Measurements from ENCODE around the gene CALR3.
A peak's percentile ranks its signal among the peaks of the same experiment; 100 is the strongest.
"Not testable (repeated sequence)": the region's sequence is repeated elsewhere in the genome, so short reads cannot be mapped to it uniquely, and the experiment has no call there.

The CALR3 gene

DNA sequence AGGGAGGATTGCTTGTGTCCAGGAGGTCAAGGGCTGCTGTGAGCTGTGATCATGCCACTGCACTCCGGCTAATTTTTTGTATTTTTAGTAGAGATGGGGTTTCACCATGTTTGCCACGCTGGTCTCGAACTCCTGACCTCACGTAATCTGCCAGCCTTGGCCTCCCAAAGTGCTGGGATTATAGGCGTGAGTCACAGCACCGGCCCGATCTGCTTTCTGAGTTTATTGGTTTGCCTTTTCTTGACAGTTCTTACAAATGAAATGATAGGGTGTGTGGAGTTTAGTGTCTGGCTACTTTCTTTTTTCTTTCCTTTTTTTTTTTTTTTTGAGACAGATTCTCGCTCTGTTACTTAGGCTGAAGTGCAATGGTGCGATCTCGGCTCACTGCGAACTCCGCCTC, 1.1 kb upstream of the CALR3 start:
- no peak for FAIRE-seq
- no peak for DNase-seq (ENCODE audit: low spot score)

DNA sequence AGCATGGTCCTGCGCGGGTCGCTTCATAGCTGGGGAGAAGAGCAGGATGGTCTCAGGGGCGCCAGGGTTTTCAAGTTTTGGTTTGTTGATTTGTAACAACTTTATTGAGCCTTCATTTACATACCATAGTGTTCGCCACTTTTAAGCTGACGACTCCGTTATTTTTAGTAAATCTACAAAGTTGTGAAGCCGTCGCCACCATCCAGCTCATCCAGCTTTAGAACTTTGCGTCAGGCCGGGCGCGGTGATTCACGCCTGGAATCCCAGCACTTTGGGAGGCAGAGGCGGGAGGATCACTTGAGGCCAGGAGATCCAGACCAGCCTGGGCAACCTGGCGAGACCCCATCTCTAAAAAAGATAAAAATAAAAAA, 631 bp upstream of the CALR3 start:
- no peak for FAIRE-seq
- DNase-seq (ENCODE audit: low spot score), result no peak

- not testable (repeated sequence) for FAIRE-seq; DNase-seq (ENCODE audit: low spot score)
Measured at GRCh38 chr19:16486476-16486875, 9.5 kb downstream of the CALR3 start.

DNA sequence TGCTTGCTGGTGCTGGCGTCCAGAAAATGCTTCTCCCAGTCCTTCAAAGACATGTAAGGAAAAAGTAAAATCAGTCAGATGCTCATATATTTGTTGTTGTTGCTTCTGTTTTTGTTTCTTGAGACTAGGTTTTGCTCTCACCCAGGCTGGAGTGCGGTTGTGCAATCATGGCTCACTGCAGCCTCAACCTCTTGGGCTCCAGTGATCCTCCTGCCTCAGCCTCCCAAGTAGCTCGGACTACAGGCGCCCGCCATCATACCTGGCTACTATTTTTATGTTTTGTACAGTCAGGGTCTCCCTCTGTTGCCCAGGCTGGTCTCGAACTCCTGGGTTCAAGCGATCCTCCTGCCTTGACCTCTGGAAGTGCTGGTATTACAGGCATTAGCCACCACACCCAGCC, 13.2 kb downstream of the CALR3 start:
- DNase-seq (ENCODE audit: low spot score) (no peak), FAIRE-seq (no peak)

- DNase-seq (ENCODE audit: low spot score) (no peak), FAIRE-seq (no peak)
Measured at GRCh38 chr19:16477311-16477710, 18.7 kb downstream of the CALR3 start.

GRCh38 chr19:16476401-16476800, 19.6 kb downstream of the CALR3 start:
- FAIRE-seq (no peak), DNase-seq (ENCODE audit: low spot score) (no peak)

- FAIRE-seq (no peak), DNase-seq (ENCODE audit: low spot score) (no peak)
Measured at GRCh38 chr19:16473875-16474392, 22.0 kb downstream of the CALR3 start.

DNA sequence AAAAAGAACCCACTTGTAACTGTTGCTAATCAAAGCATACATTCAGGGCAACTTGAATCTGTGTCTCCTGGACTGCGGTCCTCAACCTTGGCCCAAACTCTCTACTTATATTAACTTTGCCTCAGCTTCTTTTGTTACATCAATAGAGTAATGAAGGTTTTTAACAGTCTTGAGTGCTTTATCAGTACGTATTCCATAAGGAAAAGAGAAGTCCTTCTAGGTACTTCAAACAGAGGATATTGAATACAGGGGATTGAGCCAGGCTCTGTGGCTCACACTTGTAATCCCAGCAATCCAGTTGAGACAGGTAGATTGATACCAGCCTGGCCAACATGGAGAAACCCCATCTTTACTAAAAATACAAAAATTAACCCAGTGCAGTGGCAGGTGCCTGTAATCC, 23.0 kb downstream of the CALR3 start:
- no peak for FAIRE-seq

GRCh38 chr19:16472559-16472899, 23.4 kb downstream of the CALR3 start:
- not testable (repeated sequence) for FAIRE-seq

More for the DNA sequence above, 23.0 kb downstream of the CALR3 start:
- no peak for DNase-seq (ENCODE audit: low spot score)

GRCh38 chr19:16470911-16471811, 24.8 kb downstream of the CALR3 start:
- FAIRE-seq (no peak), DNase-seq (ENCODE audit: low spot score) (peak; percentile 10)

More at GRCh38 chr19:16472559-16472899, 23.4 kb downstream of the CALR3 start:
- DNase-seq (ENCODE audit: low spot score), result not testable (repeated sequence)

DNA sequence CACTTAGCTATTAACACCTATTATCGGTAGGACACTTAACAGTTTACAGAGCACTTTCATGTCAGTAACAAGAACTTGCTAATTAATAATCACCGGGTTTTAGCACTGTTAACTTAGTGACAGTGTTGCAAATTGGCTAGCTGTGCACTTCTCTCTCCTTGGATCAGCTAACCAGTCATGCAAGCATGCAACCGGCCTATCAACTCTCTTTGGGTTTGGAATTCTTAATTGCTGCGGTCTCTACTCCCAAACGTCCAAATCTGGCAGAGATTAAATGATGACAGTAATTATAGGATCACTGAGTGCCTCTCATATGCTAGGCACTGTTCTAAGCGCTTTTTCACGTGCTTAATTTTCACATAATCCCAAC, 25.4 kb downstream of the CALR3 start:
- DNase-seq (ENCODE audit: low spot score) (no peak), FAIRE-seq (no peak)

GRCh38 chr19:16467581-16467980, 28.4 kb downstream of the CALR3 start:
- FAIRE-seq, result no peak

DNA sequence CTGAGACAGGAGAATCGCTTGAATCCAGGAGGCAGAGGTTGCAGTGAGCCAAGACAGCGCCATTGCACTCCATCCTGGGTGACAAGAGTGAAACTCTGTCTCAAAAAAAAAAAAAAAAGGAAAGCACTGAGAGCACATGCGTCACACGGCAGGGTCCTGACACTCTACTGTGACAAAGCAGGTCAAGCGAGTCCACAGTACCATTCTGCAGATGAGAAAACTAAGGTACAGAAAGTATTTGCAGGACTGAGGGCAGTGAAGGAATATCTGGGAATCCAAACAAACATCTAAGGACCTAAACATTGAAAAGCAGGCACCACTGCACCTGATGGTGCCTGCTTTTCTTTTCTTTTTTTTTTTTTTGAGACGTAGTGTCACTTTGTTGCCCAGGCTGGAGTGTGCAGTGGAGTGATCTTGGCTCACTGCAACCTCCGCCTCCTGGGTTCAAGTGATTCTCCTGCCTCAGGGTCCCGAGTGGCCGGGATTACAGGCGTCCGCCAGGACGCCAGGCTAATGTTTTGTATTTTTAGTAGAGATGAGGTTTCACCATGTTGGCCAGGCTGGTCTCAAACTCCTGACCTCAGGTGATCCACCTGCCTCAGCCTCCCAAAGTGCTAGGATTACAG, 29.1 kb downstream of the CALR3 start:
- not testable (repeated sequence) for DNase-seq (ENCODE audit: low spot score); FAIRE-seq

More at GRCh38 chr19:16467581-16467980, 28.4 kb downstream of the CALR3 start:
- no peak for DNase-seq (ENCODE audit: low spot score)

- DNase-seq (ENCODE audit: low spot score), result no peak
- no peak for FAIRE-seq
Measured at GRCh38 chr19:16465239-16465638, 30.7 kb downstream of the CALR3 start.

GRCh38 chr19:16463991-16464575, 31.9 kb downstream of the CALR3 start:
- FAIRE-seq (no peak), DNase-seq (ENCODE audit: low spot score) (no peak)

DNA sequence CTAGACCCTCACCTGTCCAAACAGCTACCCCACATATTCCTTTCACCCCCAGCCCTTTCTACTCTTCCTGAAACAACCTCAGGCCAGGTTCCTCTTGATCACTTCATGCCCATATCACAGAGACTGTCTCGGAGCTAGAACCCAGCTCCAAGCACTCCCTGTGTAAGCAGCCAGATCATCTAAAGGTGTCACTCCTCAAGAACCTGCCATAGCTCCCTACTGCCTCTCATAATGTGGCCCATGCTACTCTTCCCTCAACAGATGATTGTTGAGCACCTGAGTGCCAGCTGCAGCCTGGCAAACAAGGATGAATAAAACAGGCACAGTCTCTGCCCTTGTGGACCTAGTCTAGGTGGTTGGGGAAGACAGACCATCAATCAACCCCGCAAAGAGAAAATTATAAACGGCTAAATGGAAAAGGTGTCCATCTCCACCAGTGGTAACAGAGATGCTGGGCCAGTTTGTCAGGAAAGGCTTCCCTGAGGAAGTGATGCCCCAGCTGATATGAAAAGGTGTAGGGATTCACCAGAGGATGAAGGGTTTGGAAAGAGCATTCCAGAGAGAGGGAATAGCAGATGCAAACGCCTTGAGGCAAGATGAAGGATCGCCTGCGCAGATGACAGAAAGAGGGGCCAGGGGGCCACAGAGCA, 32.5 kb downstream of the CALR3 start:
- no peak for FAIRE-seq
- no peak for DNase-seq (ENCODE audit: low spot score)

DNA sequence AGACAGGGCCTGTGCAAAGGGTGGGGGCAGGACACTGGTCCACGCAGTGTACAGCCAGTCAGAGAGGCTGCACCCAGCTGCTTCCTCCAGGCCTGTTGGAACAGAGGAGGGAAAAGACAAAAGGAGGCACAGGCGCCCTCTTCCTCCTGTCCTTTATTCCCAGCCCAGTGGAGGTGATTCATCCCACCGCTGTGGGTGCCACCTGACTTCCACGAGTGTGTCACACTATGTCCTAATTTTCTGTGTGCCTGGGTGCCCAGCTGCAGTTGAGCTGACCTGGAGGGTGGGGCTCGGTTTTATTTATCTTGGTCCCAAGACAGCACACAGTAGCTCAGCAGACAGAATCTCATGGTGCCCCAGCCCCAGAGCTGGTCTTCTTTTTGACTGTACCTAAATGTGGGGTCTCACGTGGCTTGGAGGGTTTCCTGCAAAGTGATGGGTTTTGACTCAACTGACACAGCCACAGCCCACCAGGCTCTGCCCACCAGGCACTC, 33.2 kb downstream of the CALR3 start:
- DNase-seq (ENCODE audit: low spot score), result no peak
- FAIRE-seq, result no peak

- no peak for DNase-seq (ENCODE audit: low spot score)
Measured at GRCh38 chr19:16461630-16462051, 34.3 kb downstream of the CALR3 start.

DNA sequence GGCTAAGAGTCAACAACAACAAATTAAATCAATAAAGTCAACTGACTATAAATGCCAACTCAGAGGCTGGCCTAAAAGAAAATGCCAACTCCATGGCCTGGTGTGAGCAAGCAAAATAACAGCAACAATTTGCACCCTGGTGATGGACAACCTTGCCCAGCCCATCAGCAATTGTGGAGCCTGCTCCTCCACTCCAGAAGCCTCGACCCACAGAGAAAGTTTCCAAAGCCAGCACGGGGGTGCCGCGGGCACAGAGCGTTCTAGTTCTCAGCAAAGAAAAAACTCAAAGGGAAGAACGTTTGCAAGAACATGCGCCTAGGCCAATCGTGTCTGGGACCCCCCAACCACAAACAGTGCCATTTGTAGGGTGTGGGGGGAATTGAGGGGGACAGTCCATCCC, 35.5 kb downstream of the CALR3 start:
- DNase-seq (ENCODE audit: low spot score) (no peak), FAIRE-seq (no peak)

More at GRCh38 chr19:16461630-16462051, 34.3 kb downstream of the CALR3 start:
- FAIRE-seq, result no peak

DNA sequence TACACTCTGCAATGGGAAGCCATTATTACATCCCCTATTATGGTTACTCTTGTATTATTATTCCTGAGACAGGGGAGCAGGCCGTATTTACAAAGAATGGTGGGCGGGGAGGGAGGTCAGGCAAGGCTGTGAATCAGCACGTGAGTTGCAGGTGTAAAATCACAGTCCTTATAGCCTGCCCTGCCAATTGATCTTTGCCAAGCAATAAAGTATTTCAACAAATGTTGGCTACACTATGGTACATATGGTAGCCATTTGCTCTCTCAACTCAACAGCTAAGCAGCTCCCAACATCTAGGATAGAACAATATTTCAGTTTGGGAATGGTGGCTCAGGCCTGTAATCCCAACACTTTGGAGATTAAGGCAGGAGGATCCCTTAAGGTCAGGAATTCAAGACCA, 36.3 kb downstream of the CALR3 start:
- FAIRE-seq, result no peak
- no peak for DNase-seq (ENCODE audit: low spot score)
